DMS53 treated with DMSO at 0.1 percent for 48 hours (cell line): ENCODE measurements around the gene OTOP3.

Source experiments
- DNase-seq: peaks from one replicate; lab custom pipeline; 2025; ENCODE audit not compliant: unreplicated experiment; lab: John Stamatoyannopoulos, UW

Gene OTOP3

DNA sequence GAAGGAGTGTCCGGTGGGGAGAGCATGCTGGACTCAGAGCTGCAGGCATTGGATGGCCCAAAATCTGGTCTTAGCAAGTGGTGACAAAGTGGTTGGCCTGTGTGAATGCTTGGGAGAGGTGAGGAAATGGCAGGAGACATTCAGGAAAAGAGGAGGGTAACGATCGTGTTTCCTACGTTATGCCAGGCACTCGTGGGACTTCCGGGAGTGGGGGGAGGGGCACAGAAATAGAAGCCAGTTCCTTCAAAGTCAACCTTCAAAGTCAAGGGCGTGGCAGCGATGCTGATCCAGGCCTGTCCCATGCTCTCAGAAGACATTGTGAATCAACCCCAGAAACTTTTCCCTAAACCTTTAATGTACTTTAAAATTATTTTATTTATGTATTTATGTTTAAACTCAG, 3.8 kb downstream of the OTOP3 start:
- DNase-seq: no peak

- no peak for DNase-seq
Measured at GRCh38 chr17:74941128-74941725, 5.5 kb downstream of the OTOP3 start.

DNA sequence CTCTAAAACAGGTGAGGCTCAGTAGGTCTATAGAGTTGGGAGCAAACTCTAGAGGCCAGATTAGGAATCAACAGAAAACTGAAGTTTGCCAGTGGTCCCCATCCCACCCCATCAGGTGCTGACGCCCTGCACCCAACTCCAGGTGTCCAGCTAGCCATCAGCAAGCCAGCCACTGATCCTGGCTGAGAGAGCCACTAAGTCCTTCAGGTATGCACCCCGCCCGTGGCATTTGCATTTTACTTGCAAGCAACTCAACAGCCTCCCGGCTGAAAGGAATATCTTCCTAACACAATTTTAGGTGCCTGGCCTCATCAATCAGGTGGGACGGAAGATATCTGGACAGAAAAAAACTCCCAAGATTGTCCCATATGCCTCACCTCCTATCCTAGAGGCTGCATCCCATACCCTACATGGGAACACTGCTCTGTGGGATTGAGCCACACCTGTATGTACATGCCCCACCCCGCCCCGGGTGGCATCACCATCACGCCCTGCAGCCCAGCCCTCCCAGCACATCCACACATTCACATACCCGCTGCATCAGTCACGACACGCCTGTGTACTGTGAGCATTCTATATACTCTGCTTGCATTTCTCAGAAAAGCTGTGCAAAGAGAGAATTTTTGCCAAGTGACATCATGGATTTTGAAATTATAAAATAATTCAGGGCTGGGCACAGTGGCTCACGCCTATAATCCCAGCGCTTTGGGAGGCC, 8.3 kb downstream of the OTOP3 start:
- DNase-seq: no peak

GRCh38 chr17:74945543-74945942, 9.8 kb downstream of the OTOP3 start:
- no peak for DNase-seq

DNA sequence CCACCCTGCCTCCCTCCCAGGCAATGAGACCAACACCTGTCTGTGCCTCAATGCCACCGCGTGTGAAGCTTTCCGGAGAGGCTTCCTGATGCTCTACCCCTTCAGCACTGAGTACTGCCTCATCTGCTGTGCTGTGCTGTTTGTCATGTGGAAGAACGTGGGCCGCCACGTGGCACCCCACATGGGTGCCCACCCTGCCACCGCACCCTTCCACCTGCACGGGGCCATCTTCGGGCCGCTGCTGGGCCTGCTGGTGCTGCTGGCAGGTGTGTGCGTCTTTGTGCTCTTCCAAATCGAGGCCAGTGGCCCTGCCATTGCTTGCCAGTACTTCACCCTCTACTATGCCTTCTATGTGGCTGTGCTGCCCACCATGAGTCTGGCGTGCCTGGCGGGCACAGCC, 10.9 kb downstream of the OTOP3 start:
- no peak for DNase-seq

DNA sequence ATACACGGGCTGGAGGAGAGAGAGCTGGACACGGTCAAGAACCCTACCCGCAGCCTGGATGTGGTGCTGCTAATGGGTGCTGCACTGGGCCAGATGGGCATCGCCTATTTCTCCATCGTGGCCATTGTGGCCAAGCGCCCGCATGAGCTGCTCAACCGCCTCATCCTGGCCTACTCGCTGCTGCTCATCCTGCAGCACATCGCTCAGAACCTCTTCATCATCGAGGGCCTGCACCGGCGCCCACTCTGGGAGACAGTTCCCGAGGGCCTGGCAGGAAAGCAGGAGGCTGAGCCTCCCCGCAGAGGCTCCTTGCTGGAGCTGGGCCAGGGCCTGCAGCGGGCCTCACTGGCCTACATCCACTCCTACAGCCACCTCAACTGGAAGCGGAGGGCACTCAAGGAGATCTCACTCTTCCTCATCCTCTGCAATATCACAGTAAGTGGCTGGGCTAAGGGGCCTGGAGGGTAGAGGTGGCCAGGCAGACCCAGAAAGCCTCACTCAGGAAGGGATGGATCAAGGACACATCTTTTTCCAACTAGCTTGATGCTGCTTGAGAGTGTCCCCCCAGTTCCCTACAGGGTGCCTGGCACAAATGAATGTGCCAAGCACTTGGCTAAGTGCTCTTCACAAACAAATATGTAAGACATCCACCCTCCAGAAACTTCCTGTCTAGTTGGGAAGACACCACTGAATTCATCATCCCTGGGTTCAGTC, 11.5 kb downstream of the OTOP3 start:
- no peak for DNase-seq

DNA sequence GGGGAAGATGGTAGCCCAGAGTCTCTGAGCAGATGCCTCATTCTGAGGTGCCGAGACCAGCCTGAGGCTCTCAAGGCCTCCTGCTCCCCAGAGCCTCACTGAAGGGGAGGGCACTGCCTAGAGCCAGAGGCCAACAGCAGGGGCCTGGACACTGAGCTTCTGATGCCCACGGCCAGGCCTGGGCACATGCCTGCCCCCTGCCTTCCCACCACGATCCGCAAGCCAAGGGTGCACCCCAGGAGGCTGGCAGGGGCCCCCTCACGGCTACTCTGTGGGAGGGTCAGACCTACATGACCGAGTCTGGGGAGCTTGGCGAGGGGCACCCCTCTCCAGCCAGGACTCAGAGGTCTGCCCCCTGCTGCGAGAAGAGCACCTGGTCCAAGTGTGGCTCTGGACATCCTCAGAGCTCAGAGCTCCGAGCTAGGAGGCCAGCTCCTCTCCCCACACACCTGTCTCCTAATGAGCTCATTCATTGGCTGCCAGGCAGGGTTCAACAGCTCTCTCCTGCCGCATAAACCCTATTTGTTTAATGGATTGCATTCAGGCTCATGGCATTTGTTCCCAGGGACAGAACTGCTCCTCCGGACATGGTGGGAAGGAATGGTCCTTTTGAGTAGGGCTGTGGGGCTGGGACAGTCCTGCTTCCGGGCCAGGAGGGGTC, 13.9 kb downstream of the OTOP3 start:
- peak; percentile 54 for DNase-seq

- peak; percentile 89 for DNase-seq
Measured at GRCh38 chr17:74950207-74950606, 14.5 kb downstream of the OTOP3 start.

DNA sequence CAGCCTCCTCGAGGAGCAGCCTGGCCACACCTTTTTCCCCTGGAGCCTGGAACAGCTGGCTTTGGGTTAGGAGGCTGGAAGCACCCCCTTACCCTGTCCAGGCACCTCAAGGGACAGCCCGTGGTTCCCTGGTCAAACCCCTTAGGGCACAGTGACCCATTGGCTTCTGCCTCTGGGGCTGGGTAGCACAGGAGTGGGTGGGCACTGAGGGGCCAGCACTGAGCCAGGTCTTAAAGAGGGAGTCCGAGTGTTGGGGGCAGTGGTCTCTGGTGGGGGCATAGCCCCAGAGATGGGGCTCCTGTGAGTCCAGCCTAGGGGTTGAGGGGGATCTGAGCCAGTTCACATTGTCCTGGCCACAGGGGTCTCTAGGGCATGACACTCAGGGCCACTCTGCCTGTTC, 15.4 kb downstream of the OTOP3 start:
- DNase-seq: no peak

- no peak for DNase-seq
Measured at GRCh38 chr17:74951680-74952421, 16.2 kb downstream of the OTOP3 start.

GRCh38 chr17:74952431-74953133, 16.9 kb downstream of the OTOP3 start:
- no peak for DNase-seq

DNA sequence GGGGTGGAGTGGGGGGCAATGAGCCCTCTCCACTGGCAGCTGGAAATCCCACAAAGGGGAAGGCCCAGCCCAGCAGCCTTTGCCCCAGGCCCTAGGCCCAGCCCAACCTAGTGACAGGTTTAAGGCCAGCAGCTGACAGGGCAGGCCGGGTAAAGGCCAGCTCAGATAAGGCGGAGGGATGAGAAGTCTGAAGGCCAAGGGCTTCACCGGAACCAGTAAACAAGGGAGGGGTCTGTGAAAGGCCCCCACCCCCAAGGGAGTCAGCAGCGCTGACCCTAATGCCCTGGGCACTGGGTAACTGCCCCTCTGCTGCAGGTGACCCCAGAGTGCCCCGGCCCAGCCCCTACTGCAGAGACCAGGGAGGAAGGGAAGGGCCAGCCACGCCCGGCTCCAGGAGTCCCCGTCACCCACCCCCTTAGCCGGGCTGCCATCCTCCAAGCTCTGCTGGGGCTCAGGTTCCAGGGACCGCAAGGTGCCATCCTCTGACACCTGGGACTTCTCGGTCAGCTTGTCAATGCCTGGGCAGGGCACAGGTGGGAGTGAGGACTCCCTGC, 17.5 kb downstream of the OTOP3 start:
- DNase-seq: no peak

GRCh38 chr17:74954115-74954514, 18.4 kb downstream of the OTOP3 start:
- DNase-seq: no peak

DNA sequence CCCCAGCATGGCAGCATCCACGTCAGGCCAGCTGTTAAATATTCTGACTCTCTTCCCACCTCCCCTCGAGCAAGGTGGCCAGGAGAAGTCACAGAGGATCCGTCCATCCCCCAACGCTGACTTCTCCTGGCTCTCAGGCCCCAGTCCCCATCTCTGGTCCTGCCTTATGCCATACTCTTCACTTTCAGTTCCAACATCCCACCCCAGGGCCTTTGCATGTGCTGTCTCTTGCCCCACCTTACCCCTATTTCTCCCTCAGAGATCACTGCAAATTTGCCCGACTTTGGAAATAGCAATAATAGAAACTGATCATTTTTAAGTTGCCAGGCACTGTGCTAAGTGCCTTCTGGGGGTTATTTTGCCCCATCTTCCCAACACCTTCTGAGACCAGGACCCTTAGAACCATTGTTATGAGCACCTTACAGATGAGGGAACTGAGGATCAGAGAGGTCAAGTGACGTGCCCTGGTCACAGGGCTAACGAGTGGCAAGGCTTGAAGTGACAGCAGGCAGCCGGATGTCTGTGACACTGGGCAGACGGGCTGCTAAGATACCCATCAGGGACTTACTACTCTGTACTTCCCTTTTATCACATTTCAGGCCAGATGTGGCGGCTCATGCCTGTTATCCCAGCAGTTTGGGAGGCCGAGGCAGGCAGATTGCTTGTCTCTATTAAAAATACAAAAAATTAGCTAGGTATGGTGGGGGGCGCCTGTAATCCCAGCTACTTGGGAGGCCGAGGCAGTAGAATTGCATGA, 19.1 kb downstream of the OTOP3 start:
- DNase-seq: no peak

GRCh38 chr17:74956093-74956492, 20.4 kb downstream of the OTOP3 start:
- no peak for DNase-seq

GRCh38 chr17:74957935-74958740, 22.4 kb downstream of the OTOP3 start:
- DNase-seq: peak; percentile 40

DNA sequence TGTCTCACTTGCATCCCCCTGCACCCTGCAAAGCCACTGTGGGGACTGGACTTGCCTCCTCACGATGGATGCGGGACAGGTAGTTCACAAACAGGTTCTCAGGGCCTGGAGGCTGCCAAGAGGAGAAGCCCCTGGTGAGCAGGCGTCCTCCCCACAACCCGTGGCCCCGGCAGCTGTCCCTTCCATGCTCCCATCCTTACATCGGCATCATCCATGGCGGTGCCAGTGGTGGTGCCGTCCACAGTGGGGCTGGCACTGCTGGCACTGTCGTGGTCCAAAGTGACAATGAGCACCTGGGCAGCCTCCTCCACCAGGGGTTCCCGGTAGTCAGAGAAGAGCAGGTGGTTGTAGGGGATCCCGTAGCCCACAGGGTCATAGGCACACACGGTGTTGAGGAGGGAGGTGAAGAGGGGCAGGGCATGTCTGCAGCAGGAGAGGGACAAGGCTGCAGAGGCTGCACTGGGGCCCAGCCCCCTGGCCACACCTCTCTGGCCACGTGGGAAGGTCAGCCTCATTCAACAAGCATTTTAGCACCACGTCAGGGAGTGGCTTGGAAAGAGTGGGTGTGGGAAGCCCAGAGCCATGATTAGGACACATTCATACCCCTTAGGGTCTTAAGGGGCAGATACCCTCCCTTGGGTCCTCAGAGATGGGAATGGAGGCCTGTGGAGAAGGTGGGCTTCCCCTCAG, 24.3 kb downstream of the OTOP3 start:
- DNase-seq: no peak
